ENCODE measurements around the gene MT2A. TPM values are rescaled to one million over a fixed set of nuclear protein-coding genes. Genes with fewer than 3 reads are reported as not detected.

Gene MT2A
- total and polyA plus RNA-seq, 2 of the 4 experiments (the other 2 are of a cell fraction): 25.5 to 621 TPM

DNA sequence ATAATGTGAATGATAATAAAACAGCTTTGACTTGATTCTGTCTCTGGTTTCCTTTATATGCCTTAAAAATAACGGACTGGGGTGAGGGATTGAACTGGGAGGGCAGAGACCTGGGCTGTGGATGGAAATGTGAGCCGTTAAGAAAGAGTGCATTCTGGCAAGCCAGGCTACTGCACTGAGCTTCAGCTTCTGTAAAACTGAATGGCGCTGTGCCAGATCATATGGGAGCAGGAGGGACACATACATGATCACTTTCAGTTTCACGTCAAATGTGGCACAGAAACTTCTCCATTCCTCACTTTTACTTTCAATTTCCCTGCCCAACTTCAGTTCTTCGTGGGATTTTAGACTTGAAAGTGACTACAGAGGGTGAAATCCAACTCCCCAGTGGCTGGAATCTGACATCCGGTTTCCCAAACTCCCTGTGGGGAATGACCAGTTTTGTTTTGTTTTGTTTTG is 1.1 kb downstream of the MT2A start:
- in situ Hi-C loops (cut with MboI; ENCODE audit: low sequenced_read_pairs) (no loop called here), dilution Hi-C loops (cut with HindIII; ENCODE audit: low sequenced_read_pairs, unreplicated experiment) (no loop called here), intact Hi-C loops (cut with micrococcal nuclease) (loop anchor here (2.0 to 10.0 kb wide), 4 partner anchors 17 to 255 kb away; partner anchors contain the start of gene MT1X)
- Histone ChIP-seq H2BK15ac (ENCODE audit: low read depth, low read length) (peak overlapping the region; percentile 63), H3K4me1 (ENCODE audit: control insufficient read depth, insufficient read depth, low read length) (peaks cover 30% of the 10 kb centered on the region), H2AFZ (replicated peaks; ENCODE audit: low read length, poor library complexity) (peak overlapping the region; percentile 54), H2BK120ac (ENCODE audit: low read depth, low read length) (peak overlapping the region; percentile 92), H3K79me1 (ENCODE audit: low read depth in 1 of 2, low read length in 2 of 2) (peaks cover 2 to 53% of the 10 kb centered on the region in 2 experiments; a peak in 3 of 4 replicates), H3K18ac (ENCODE audit: low read depth, low read length) (peak overlapping the region; percentile 40), H2AK5ac (ENCODE audit: low read depth, low read length) (peak overlapping the region; percentile 91), H3K27me3 (ENCODE audit: control insufficient read depth, insufficient read depth, low read length) (no peaks in the 10 kb centered on the region), H3K56ac (ENCODE audit: extremely low read depth, insufficient read depth, low read length) (peak overlapping the region; percentile 78), H3K4ac (ENCODE audit: low read depth, low read length) (peak overlapping the region; percentile 92), H3K23ac (ENCODE audit: low read depth, low read length) (peak overlapping the region; percentile 98), H3K27ac (ENCODE audit: insufficient read depth, low read length) (peak overlapping the region; percentile 63), H2BK5ac (ENCODE audit: low read depth, low read length, poor library complexity, severe bottlenecking) (peak overlapping the region; percentile 98), H3K9ac (ENCODE audit: low read depth, low read length) (peak overlapping the region; percentile 65), H3K9me1 (ENCODE audit: insufficient read depth, low read length) (peaks cover 22% of the 10 kb centered on the region), H3K14ac (replicated peaks; ENCODE audit: low read depth, low read length) (peak overlapping the region; percentile 82), H4K8ac (ENCODE audit: low read depth in 2 of 2, low read length in 2 of 2) (peak overlapping the region; percentile 36 to 81), H2BK20ac (ENCODE audit: low read depth, low read length) (peak overlapping the region; percentile 74), H4K20me1 (ENCODE audit: insufficient read depth, low read length) (peaks cover 11% of the 10 kb centered on the region), H2AK9ac (replicated peaks; ENCODE audit: low read depth, low read length, poor library complexity) (peak overlapping the region; percentile 83), H3K4me2 (ENCODE audit: low read depth, low read length) (peak overlapping the region; percentile 78), H4K5ac (ENCODE audit: low read depth, low read length) (peak overlapping the region; percentile 12; the same call in 1 of the 2 replicates), H3K36me3 (ENCODE audit: control insufficient read depth, insufficient read depth, low read length) (no peaks in the 10 kb centered on the region), H3K9me3 (ENCODE audit: control insufficient read depth, insufficient read depth, low read length) (no peaks in the 10 kb centered on the region), H3K4me3 (ENCODE audit: insufficient read depth, low read depth, low read length) (peak overlapping the region; percentile 72), H4K91ac (ENCODE audit: insufficient read depth, low read depth, low read length) (peak overlapping the region; percentile 83)
- peak; percentile 92 for DNase-seq
- BruUV-seq (replicated peaks): no TSS peak
- ATAC-seq (ENCODE audit: low read depth): peak; percentile 7
- ChIA-PET POLR2A (ENCODE audit: unreplicated experiment) (no interaction called here), CTCF (no interaction called here)
- 0% methylated on average over 2 of the region's 6 CpGs; no CpG with 5 or more reads in 1 of the 2 experiments for WGBS, 2 experiments (ENCODE audit: extremely low coverage in 2 of 2, insufficient read length in 1 of 2)
- TF ChIP-seq, protein P1, sequence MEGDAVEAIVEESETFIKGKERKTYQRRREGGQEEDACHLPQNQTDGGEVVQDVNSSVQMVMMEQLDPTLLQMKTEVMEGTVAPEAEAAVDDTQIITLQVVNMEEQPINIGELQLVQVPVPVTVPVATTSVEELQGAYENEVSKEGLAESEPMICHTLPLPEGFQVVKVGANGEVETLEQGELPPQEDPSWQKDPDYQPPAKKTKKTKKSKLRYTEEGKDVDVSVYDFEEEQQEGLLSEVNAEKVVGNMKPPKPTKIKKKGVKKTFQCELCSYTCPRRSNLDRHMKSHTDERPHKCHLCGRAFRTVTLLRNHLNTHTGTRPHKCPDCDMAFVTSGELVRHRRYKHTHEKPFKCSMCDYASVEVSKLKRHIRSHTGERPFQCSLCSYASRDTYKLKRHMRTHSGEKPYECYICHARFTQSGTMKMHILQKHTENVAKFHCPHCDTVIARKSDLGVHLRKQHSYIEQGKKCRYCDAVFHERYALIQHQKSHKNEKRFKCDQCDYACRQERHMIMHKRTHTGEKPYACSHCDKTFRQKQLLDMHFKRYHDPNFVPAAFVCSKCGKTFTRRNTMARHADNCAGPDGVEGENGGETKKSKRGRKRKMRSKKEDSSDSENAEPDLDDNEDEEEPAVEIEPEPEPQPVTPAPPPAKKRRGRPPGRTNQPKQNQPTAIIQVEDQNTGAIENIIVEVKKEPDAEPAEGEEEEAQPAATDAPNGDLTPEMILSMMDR (conservative IDR thresholded peaks at IDR 0.05; ENCODE audit: low read depth, low read length): 0 out of 2 replicates have a peak, but pooled peaks have one; percentile 24
- TF ChIP-seq CEBPB (IDR thresholded peaks at IDR 0.05; ENCODE audit: low read depth, low read length) (0 out of 2 replicates have a peak, but pooled peaks have one; percentile 23), RFX5 (IDR thresholded peaks at IDR 0.05; ENCODE audit: low read depth, low read length) (no peak), RAD21 (IDR thresholded peaks at IDR 0.05; ENCODE audit: low read length) (peak; percentile 5; the same call in 1 of the 2 replicates), NFE2L2 (IDR thresholded peaks at IDR 0.05; ENCODE audit: low read depth, low read length) (0 out of 2 replicates have a peak, but pooled peaks have one; percentile 1)
